ENCODE measurements around the gene SCAI.

SCAI gene

DNA sequence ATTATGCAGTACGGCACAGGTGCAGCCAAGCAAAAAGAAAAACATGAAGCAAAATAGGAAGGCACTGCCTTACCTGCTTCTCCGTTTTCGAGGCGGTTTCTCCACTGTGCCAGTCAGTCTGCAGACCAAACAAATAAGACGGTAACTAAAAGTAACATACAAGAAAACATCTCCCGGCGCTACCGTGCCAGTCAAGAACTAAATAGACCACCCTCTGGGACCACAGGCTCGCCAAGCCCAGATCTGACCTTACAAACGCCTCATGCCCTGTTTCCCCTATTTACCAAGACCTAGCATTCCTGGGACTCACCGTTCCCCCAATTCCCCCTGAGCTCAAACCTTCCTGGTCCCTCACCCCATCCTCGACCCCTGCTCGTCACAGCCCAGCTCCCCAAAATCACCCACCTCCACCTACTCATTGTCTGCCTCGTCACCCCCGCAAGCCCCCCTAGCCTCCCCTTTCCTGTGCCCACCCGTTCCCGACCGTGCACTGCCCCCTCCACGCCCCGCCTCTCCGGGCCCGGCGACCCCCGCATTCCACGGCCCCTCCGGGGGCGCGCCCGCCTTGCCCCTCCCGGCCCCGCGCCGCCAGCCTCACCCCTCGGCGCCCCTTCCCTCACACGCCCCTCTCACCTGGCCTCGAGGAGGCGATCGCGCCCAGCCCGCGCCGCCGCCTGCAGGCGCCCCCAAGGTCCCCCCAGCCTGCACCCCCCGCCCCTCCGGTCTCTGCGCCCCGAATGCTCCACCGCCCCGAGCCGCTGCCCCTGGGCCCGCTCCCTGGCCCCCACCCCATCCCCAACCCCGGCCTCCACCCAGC lies 560 bp downstream of the SCAI start (continued):
- TF ChIP-seq ZNF23 (tag by site-specific recombination; IDR thresholded peaks at IDR 0.05; ENCODE audit: borderline replicate concordance) (no peak), ZNF223 (tag by site-specific recombination; IDR thresholded peaks at IDR 0.05) (no peak), PRDM1 (tag by site-specific recombination; IDR thresholded peaks at IDR 0.05) (no peak), MYNN (tag by site-specific recombination; IDR thresholded peaks at IDR 0.05; ENCODE audit: borderline replicate concordance) (no peak), ZNF660 (tag by site-specific recombination; IDR thresholded peaks at IDR 0.05) (no peak), ZNF670 (tag by site-specific recombination; IDR thresholded peaks at IDR 0.05; ENCODE audit: low read depth) (no peak), ZNF521 (tag by site-specific recombination; IDR thresholded peaks at IDR 0.05) (no peak), HOXA7 (CRISPR knock-in tag; IDR thresholded peaks at IDR 0.05; ENCODE audit: borderline replicate concordance) (no peak), ZNF530 (tag by site-specific recombination; IDR thresholded peaks at IDR 0.05; ENCODE audit: low read depth) (no peak), EGR2 (tag by site-specific recombination; IDR thresholded peaks at IDR 0.05; ENCODE audit: low read depth) (peak; percentile 32; the same call in 1 of the 2 replicates), WT1 (tag by site-specific recombination; IDR thresholded peaks at IDR 0.05) (no peak), ZNF146 (tag by site-specific recombination; IDR thresholded peaks at IDR 0.05) (no peak), ZFHX2 (tag by site-specific recombination; conservative IDR thresholded peaks at IDR 0.05) (peak; percentile 39), SP2 (tag by site-specific recombination; IDR thresholded peaks at IDR 0.05) (no peak), GLI4 (tag by site-specific recombination; IDR thresholded peaks at IDR 0.05) (no peak), ZNF248 (tag by site-specific recombination; IDR thresholded peaks at IDR 0.05) (no peak), ZNF776 (tag by site-specific recombination; IDR thresholded peaks at IDR 0.05; ENCODE audit: borderline replicate concordance) (no peak), ZNF777 (tag by site-specific recombination; IDR thresholded peaks at IDR 0.05; ENCODE audit: borderline replicate concordance) (no peak)
- TF ChIP-seq, protein P1, sequence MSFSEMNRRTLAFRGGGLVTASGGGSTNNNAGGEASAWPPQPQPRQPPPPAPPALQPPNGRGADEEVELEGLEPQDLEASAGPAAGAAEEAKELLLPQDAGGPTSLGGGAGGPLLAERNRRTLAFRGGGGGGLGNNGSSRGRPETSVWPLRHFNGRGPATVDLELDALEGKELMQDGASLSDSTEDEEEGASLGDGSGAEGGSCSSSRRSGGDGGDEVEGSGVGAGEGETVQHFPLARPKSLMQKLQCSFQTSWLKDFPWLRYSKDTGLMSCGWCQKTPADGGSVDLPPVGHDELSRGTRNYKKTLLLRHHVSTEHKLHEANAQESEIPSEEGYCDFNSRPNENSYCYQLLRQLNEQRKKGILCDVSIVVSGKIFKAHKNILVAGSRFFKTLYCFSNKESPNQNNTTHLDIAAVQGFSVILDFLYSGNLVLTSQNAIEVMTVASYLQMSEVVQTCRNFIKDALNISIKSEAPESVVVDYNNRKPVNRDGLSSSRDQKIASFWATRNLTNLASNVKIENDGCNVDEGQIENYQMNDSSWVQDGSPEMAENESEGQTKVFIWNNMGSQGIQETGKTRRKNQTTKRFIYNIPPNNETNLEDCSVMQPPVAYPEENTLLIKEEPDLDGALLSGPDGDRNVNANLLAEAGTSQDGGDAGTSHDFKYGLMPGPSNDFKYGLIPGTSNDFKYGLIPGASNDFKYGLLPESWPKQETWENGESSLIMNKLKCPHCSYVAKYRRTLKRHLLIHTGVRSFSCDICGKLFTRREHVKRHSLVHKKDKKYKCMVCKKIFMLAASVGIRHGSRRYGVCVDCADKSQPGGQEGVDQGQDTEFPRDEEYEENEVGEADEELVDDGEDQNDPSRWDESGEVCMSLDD (tag by site-specific recombination; IDR thresholded peaks at IDR 0.05): peak; percentile 34; the same call in 1 of the 2 replicates
- TF ChIP-seq, protein P2, sequence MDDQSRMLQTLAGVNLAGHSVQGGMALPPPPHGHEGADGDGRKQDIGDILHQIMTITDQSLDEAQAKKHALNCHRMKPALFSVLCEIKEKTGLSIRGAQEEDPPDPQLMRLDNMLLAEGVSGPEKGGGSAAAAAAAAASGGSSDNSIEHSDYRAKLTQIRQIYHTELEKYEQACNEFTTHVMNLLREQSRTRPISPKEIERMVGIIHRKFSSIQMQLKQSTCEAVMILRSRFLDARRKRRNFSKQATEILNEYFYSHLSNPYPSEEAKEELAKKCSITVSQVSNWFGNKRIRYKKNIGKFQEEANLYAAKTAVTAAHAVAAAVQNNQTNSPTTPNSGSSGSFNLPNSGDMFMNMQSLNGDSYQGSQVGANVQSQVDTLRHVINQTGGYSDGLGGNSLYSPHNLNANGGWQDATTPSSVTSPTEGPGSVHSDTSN (CRISPR knock-in tag; IDR thresholded peaks at IDR 0.05): no peak
- TF ChIP-seq, protein P3, sequence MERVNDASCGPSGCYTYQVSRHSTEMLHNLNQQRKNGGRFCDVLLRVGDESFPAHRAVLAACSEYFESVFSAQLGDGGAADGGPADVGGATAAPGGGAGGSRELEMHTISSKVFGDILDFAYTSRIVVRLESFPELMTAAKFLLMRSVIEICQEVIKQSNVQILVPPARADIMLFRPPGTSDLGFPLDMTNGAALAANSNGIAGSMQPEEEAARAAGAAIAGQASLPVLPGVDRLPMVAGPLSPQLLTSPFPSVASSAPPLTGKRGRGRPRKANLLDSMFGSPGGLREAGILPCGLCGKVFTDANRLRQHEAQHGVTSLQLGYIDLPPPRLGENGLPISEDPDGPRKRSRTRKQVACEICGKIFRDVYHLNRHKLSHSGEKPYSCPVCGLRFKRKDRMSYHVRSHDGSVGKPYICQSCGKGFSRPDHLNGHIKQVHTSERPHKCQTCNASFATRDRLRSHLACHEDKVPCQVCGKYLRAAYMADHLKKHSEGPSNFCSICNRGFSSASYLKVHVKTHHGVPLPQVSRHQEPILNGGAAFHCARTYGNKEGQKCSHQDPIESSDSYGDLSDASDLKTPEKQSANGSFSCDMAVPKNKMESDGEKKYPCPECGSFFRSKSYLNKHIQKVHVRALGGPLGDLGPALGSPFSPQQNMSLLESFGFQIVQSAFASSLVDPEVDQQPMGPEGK (tag by site-specific recombination; IDR thresholded peaks at IDR 0.05): peak; percentile 54; the same call in 1 of the 2 replicates
- TF ChIP-seq, protein P4, sequence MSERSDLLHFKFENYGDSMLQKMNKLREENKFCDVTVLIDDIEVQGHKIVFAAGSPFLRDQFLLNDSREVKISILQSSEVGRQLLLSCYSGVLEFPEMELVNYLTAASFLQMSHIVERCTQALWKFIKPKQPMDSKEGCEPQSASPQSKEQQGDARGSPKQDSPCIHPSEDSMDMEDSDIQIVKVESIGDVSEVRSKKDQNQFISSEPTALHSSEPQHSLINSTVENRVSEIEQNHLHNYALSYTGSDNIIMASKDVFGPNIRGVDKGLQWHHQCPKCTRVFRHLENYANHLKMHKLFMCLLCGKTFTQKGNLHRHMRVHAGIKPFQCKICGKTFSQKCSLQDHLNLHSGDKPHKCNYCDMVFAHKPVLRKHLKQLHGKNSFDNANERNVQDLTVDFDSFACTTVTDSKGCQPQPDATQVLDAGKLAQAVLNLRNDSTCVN (tag by site-specific recombination; optimal IDR thresholded peaks at IDR 0.05): peak; percentile 29
- TF ChIP-seq, protein P5, sequence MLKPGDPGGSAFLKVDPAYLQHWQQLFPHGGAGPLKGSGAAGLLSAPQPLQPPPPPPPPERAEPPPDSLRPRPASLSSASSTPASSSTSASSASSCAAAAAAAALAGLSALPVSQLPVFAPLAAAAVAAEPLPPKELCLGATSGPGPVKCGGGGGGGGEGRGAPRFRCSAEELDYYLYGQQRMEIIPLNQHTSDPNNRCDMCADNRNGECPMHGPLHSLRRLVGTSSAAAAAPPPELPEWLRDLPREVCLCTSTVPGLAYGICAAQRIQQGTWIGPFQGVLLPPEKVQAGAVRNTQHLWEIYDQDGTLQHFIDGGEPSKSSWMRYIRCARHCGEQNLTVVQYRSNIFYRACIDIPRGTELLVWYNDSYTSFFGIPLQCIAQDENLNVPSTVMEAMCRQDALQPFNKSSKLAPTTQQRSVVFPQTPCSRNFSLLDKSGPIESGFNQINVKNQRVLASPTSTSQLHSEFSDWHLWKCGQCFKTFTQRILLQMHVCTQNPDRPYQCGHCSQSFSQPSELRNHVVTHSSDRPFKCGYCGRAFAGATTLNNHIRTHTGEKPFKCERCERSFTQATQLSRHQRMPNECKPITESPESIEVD (tag by site-specific recombination; IDR thresholded peaks at IDR 0.05): no peak
- TF ChIP-seq, protein P6, sequence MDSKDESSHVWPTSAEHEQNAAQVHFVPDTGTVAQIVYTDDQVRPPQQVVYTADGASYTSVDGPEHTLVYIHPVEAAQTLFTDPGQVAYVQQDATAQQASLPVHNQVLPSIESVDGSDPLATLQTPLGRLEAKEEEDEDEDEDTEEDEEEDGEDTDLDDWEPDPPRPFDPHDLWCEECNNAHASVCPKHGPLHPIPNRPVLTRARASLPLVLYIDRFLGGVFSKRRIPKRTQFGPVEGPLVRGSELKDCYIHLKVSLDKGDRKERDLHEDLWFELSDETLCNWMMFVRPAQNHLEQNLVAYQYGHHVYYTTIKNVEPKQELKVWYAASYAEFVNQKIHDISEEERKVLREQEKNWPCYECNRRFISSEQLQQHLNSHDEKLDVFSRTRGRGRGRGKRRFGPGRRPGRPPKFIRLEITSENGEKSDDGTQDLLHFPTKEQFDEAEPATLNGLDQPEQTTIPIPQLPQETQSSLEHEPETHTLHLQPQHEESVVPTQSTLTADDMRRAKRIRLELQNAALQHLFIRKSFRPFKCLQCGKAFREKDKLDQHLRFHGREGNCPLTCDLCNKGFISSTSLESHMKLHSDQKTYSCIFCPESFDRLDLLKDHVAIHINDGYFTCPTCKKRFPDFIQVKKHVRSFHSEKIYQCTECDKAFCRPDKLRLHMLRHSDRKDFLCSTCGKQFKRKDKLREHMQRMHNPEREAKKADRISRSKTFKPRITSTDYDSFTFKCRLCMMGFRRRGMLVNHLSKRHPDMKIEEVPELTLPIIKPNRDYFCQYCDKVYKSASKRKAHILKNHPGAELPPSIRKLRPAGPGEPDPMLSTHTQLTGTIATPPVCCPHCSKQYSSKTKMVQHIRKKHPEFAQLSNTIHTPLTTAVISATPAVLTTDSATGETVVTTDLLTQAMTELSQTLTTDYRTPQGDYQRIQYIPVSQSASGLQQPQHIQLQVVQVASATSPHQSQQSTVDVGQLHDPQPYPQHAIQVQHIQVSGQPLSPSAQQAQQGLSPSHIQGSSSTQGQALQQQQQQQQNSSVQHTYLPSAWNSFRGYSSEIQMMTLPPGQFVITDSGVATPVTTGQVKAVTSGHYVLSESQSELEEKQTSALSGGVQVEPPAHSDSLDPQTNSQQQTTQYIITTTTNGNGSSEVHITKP (tag by site-specific recombination; IDR thresholded peaks at IDR 0.05): no peak
